ENCODE results near the gene MT1B.

The MT1B gene

DNA sequence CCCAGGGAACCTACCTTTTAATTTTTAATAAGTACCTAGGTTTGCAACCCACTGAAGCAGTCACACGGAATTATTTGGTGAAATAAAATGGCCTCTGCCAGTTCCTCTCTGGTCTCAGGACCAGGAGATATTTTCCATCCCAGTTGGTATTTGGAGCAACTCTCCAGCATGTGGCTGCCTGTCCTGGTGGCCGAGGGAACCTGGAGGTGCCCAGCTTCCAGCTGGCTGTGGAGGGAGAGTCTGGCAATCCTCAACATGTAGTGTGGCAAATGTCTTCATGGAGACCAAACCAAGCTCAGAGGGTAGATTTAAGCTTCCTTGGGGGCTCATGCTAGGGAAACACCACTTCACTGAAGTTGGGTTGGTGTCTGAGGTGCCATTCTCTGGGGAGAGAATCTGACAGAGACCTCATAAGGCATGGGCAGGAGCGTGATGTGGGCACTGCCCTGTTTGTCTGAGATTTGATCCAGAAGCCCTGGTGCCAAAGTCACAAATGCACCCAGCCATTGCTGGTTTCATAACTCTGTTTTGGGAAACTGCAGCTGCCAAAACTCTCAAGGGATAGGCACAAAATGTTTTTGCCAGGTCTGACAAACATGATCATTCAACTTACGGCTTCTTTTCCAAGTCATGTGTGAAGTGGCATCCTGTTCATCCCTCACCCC is 33.4 kb downstream of the MT1B start:
- DNase-seq (ENCODE audit: low read depth in 2 of 2): no peak

DNA sequence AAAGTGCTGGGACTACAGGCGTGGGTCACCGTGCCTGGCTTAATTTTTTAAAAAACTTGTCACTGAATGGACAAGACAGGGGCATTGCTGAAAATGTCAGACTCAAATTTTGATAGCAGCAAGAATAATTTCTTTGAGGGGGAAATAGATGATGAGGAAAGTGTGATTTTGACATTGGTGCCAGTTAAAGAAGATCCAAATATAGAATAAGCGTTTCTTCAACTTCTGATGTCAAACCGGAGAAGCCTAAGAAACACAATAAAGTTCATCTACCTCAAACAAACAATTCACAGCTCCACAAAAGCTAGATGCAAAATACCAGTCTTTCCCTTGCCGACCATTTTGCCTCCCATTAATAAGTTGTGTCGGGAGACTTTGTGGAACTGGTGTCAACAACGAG is 35.1 kb downstream of the MT1B start:
- no peak for DNase-seq (ENCODE audit: low read depth in 2 of 2)

DNA sequence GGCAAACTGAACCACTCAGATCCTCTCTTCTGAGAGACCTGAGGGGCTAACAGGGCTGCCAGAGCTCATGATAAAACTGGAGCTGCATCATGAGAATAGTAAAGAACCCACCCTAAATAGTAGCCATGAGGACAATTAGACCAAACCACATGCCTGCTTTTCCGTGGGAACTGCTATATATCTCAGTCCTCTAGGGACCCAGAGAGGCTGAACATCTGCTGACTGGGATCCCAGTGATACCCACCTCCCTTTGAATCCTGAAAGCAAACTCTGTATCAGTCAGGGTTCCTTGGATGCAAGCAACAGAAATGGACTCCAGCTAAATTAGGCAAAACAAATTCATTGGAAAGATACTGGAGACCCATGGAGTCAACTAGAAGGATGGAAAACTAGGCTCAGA is 37.1 kb downstream of the MT1B start:
- DNase-seq (ENCODE audit: low read depth in 2 of 2): no peak

DNA sequence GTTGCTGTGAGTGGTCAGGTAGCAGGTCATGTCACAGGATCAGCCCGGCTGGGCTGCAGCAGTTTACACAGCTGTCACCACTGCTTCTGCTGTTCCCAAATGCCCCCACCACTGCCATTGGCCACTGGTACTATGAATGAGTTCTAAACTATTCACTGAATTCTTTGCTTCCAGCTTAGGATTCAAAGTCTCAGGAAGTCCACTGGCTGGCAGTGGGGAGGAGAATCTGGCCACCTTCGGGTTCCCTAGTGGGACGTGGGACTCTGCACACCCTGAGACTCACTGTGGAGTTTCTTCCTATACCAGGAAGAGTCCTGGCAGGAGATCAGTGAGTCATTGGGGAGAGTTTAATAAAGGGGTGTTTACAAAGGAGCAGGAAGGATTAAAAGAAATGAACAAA is 37.5 kb downstream of the MT1B start:
- DNase-seq (ENCODE audit: low read depth in 2 of 2): no peak

DNA sequence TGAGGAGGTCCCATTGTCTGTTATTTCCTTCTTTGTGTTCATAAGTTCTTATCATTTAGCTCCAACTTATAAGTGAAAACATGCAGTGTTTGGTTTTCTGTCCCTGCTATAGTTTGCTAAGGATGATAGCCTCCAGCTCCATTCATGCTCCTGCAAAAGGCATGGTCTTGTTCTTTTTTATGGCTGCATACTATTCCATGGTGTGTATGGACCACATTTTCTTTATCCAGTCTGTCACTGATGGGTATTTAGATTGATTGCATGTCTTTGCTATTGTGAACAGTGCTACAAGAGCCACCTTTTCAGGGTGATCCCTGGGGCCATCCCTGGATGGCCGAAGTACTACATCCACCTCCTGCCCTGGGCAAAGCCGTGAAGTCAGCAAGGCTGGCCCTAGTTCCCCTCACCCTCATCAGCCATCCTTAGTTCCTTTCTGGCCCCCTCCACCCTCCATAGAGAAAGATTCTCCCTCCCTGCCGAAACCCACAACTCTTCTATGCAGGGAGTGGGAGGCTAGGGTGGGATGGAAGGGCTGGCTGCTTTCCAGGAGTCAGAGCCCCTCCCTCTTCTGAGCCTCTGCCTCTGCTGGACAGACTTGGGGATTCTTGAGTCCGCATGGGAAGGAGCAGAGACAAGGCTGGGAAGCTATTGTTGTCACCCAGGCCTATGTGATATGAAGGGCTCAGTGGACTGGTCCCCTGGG is 38.9 kb downstream of the MT1B start:
- DNase-seq (ENCODE audit: low read depth in 2 of 2): no peak

DNA sequence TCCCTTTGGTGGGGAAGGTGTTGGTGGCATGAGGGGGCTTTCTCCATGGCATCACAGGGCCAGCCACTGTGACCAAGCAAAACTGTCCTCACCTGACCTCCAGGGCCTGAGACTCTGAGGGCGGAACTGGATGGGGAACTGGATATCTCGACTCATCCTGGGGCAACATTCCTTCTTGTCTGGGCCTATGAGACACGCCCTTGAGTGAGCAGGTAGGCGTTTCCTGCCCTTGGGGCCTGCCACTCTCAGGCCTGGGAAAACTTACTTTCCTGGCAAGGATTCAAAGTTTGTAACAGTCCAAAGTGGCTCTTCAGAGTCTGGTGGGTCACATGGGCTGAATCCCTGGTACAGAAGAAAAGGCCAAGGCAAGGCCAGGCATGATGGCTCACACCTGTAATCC is 40.2 kb downstream of the MT1B start:
- DNase-seq (ENCODE audit: low read depth in 2 of 2): no peak

DNA sequence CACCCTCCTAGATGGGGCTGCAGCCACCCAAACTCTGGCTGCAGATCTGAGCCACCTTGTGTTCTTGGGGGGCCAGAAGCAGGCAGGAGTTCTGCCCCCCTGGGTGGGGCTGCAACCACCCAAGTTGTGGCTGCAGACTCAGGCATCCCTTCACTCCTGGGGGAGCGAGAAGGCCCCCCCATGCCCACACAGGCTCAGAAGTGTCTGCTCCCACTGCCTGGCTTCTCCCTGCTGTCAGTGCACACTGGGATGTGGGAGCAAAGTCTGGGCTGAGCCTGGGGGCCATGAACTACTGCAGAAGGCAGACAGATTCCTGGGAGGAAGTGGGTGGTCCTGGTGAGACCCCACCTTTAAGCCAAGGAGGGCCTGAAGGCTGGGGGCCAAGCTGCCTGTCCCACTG is 43.6 kb downstream of the MT1B start:
- DNase-seq (ENCODE audit: low read depth in 2 of 2): no peak

DNA sequence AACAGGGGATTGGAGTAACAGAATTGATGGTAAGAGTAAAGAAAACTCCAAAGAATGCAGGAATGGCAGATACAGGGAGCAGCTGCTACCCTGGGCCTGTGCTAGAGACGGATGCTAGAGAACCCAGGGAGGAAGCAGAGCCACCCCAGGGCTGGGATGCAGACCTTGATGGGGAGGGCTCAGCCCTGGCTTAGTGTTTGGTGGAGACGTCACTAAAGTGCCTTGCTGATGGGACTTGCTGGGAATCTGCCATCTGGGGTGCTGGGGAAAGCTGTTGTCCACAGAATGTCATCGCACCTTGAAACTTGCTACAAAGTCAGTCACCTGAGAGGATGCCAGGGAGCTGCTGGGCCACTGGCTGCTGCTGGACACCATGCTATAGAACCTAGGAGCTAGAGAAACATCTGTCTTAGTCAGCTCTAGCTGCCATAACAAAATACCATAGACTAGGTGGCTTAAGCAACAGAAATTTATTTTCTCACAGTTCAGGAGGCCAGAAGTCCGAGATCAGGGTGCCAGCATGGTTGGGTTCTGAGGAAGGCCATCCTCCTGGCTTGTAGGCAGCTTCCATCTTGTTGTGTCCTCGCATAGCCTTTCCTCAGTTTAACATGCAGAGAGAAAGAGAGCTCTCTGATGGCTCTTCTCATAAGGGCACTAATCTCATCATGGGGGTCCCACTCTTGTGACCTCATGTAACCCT is 45.9 kb downstream of the MT1B start:
- DNase-seq (ENCODE audit: low read depth in 2 of 2): no peak

DNA sequence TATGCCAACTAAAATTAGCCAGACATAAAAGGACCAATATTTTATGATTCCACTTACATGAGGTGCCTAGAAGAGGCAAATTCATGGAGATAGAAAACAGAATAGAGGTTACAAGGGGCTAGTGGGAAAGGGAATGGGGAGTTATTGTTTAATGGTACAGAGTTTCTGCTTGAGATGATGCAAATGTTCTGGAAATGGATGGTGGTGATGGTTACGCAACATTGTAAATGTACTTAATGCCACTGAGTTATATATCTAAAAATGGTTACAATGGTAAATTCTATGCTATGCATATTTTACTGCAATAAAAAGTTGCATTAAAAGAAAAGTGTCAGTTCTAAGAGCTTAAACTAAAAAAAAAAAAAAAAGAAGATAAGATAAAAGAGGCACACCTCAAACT is 48.5 kb downstream of the MT1B start:
- DNase-seq (ENCODE audit: low read depth in 2 of 2): no peak

DNA sequence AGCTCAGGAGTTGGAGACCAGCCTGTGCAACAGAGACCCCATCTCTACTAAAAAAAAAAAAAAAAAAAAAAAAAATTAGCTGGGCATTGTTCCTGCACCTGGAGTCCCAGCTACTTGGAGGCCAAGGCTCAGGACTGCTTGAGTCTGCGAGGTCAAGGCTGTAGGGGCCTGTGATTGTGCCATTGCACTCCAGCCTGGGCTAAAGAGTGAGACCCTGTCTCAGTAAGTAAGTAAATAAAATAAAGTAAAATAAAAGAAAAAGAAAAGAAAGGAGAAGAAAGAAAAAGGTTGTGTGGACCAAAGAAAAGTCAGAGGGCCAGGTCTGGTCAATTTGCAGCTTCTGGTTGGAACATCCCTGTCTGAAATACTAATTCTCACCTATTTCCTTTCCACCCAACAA is 48.9 kb downstream of the MT1B start:
- no peak for DNase-seq (ENCODE audit: low read depth in 2 of 2)

DNA sequence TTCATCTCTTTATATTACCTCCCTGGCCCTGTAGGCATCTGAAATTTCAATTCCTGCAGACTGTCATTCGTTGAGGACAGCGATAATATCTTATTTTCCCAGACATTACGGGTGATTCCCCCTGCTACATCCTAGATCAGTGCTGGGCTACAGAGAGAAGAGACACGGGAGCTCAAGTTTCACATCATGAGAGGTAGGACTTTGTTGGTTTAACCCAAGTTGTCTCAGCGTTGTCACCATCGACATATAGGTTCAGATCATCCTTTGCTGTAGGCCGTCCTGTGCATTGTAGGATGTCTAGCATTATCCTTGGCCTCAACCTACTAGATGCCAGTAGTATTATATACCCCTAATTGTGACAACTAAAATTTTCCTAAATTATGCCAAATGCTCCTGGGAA is 49.8 kb downstream of the MT1B start:
- DNase-seq (ENCODE audit: low read depth in 2 of 2): no peak

Data from activated CD4-positive, alpha-beta T cell treated with anti-CD3 and anti-CD28 coated beads for 24 hours (primary cell).